Measurements from ENCODE around the gene NOL7. TPM values are rescaled to one million over a fixed set of nuclear protein-coding genes. Genes with fewer than 3 reads are reported as not detected.

The NOL7 gene
- total RNA-seq, 4 donors from 2014 or later: 44.9 to 69.0 (median 63.8) TPM

DNA sequence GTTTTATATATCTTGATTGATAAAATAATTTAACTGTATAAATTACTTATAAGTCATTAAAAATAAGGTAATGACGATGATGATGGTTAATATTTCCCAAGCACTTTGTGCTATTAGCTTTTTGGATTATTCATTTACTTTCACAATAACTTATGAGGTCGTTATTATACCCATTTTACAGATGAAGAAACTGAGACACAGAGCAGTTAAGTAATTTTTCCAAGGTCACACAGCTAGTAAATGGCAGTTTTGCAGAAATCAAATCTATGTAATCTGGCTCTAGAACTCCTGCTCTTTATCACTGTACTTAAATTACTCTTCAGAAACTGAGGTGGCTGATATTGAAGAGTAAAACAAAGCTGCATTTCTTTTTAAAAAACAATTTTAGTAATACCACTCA lies 18.2 kb downstream of the NOL7 start:
- in situ Hi-C loops (cut with MboI; ENCODE audit: low sequenced_read_pairs in 4 of 4): loop anchor here in 1 of 4 donors (25.0 kb wide), 1 partner anchor 129 kb away; no protein-coding TSS in a partner anchor
- intact Hi-C loops (cut with DNase I; ENCODE audit: low total_unique reads): no loop called here

GRCh38 chr6:13635948-13636658 lies 21.0 kb downstream of the NOL7 start:
- no peaks in the 10 kb centered on the region for H3K4me1 ChIP-seq
- no peak for DNase-seq
- no peaks in the 10 kb centered on the region for H3K9me3 ChIP-seq
- no peak for ATAC-seq
- TF ChIP-seq, protein P1, sequence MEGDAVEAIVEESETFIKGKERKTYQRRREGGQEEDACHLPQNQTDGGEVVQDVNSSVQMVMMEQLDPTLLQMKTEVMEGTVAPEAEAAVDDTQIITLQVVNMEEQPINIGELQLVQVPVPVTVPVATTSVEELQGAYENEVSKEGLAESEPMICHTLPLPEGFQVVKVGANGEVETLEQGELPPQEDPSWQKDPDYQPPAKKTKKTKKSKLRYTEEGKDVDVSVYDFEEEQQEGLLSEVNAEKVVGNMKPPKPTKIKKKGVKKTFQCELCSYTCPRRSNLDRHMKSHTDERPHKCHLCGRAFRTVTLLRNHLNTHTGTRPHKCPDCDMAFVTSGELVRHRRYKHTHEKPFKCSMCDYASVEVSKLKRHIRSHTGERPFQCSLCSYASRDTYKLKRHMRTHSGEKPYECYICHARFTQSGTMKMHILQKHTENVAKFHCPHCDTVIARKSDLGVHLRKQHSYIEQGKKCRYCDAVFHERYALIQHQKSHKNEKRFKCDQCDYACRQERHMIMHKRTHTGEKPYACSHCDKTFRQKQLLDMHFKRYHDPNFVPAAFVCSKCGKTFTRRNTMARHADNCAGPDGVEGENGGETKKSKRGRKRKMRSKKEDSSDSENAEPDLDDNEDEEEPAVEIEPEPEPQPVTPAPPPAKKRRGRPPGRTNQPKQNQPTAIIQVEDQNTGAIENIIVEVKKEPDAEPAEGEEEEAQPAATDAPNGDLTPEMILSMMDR (IDR thresholded peaks at IDR 0.05 in 4 of 5, conservative IDR thresholded peaks at IDR 0.05 in 1 of 5): no peak
- TF ChIP-seq POLR2A (IDR thresholded peaks at IDR 0.05): no peak
- H3K4me3 ChIP-seq: no peak overlapping the region
- no peaks in the 10 kb centered on the region for H3K27me3 ChIP-seq
- H3K36me3 ChIP-seq: peaks cover 0 to 41% of the 10 kb centered on the region in 2 donors
- H3K27ac ChIP-seq: no peak overlapping the region
- in situ Hi-C loops (cut with MboI; ENCODE audit: low sequenced_read_pairs in 4 of 4) (loop anchor here in 1 of 4 donors (25.0 kb wide), 1 partner anchor 126 kb away; no protein-coding TSS in a partner anchor), intact Hi-C loops (cut with DNase I; ENCODE audit: low total_unique reads) (no loop called here)

More for the DNA sequence above, 18.2 kb downstream of the NOL7 start:
- peaks cover 0 to 41% of the 10 kb centered on the region in 2 donors for H3K36me3 ChIP-seq
- no peak for DNase-seq
- H3K9me3 ChIP-seq: no peaks in the 10 kb centered on the region
- H3K4me1 ChIP-seq: no peaks in the 10 kb centered on the region
- no peak overlapping the region for H3K4me3 ChIP-seq
- no peak for ATAC-seq
- H3K27me3 ChIP-seq: no peaks in the 10 kb centered on the region
- TF ChIP-seq, protein P1 (IDR thresholded peaks at IDR 0.05 in 4 of 5, conservative IDR thresholded peaks at IDR 0.05 in 1 of 5): no peak
- no peak for TF ChIP-seq POLR2A (IDR thresholded peaks at IDR 0.05)
- H3K27ac ChIP-seq: no peak overlapping the region

- in situ Hi-C loops (cut with MboI; ENCODE audit: low sequenced_read_pairs in 4 of 4): loop anchor here in 1 of 4 donors (25.0 kb wide), 1 partner anchor 124 kb away; no protein-coding TSS in a partner anchor
Measured at GRCh38 chr6:13638014-13638413, 22.9 kb downstream of the NOL7 start.

DNA sequence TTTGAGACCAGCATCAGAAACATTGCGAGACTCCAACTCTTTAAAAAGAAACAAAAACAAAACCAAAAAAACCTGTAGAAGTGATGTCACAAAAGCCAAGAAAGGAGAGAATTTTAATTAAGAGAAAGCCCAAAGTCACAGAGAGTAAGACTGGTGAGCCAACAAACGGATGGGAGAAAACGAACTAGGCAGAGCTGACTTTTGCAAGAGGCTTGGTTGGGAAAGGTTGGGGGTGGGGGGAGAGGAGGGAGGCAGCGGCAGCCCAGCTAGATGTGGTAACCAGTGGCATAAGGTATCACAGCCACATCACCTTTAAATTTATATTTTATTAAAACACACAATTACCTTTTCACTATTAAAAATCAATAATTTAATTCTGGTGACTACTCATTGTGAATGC lies 23.5 kb downstream of the NOL7 start:
- H3K4me1 ChIP-seq: no peaks in the 10 kb centered on the region
- H3K9me3 ChIP-seq: no peaks in the 10 kb centered on the region
- in situ Hi-C loops (cut with MboI; ENCODE audit: low sequenced_read_pairs in 4 of 4) (loop anchor here in 1 of 4 donors (25.0 kb wide), 1 partner anchor 124 kb away; no protein-coding TSS in a partner anchor), intact Hi-C loops (cut with DNase I; ENCODE audit: low total_unique reads) (no loop called here)
- H3K4me3 ChIP-seq: no peak overlapping the region
- ATAC-seq: no peak
- TF ChIP-seq, protein P1 (IDR thresholded peaks at IDR 0.05 in 4 of 5, conservative IDR thresholded peaks at IDR 0.05 in 1 of 5): no peak
- TF ChIP-seq POLR2A (IDR thresholded peaks at IDR 0.05): no peak
- DNase-seq: no peak
- no peak overlapping the region for H3K27ac ChIP-seq
- H3K27me3 ChIP-seq: no peaks in the 10 kb centered on the region
- peaks cover 0 to 39% of the 10 kb centered on the region in 2 donors for H3K36me3 ChIP-seq

More at GRCh38 chr6:13638014-13638413, 22.9 kb downstream of the NOL7 start:
- no peak for DNase-seq
- ATAC-seq: no peak
- H3K27me3 ChIP-seq: no peaks in the 10 kb centered on the region
- H3K9me3 ChIP-seq: no peaks in the 10 kb centered on the region
- no peaks in the 10 kb centered on the region for H3K4me1 ChIP-seq
- H3K27ac ChIP-seq: no peak overlapping the region
- peaks cover 0 to 36% of the 10 kb centered on the region in 2 donors for H3K36me3 ChIP-seq
- H3K4me3 ChIP-seq: no peak overlapping the region
- intact Hi-C loops (cut with DNase I; ENCODE audit: low total_unique reads): no loop called here
- TF ChIP-seq, protein P1 (IDR thresholded peaks at IDR 0.05 in 4 of 5, conservative IDR thresholded peaks at IDR 0.05 in 1 of 5): no peak
- no peak for TF ChIP-seq POLR2A (IDR thresholded peaks at IDR 0.05)

Data from gastrocnemius medialis (tissue), 4 donors.